GM12878 (cell line): ENCODE data around the gene PSMD13. TPM values are rescaled to one million over a fixed set of nuclear protein-coding genes. Genes with fewer than 3 reads are reported as not detected.

Experiments used
- ASH2L ChIP-seq: fragments of 300-600, 200-600 bp; sonication (generic); IDR thresholded peaks from 2 replicates; pipeline ENCODE4 v1.6.1; 2017; ENCODE audit warnings: low read depth, mild to moderate bottlenecking, borderline replicate concordance
- FOXM1 ChIP-seq: IDR thresholded peaks from 2 replicates; pipeline ENCODE4 v1.6.1; 2012; ENCODE audit warnings: low read depth, mild to moderate bottlenecking, inconsistent platforms, low read length, moderate library complexity
- HDAC6 ChIP-seq: fragments of 200-600 bp; sonication (generic); IDR thresholded peaks from one replicate; pipeline ENCODE4 v1.8.0; 2017; ENCODE audit warnings: antibody characterized with exemption; ENCODE audit not compliant: unreplicated experiment
- IRF4 ChIP-seq: IDR thresholded peaks from 2 replicates; pipeline ENCODE4 v1.6.1; 2011; ENCODE audit warnings: low read depth, low read length
- JUNB ChIP-seq: IDR thresholded peaks from 2 replicates; pipeline ENCODE4 v1.6.1; 2016; ENCODE audit warnings: antibody characterized with exemption, mild to moderate bottlenecking
- KLF5 ChIP-seq: fragments of 450-650 bp; IDR thresholded peaks from 2 replicates; pipeline ENCODE4 v1.6.1; 2014; ENCODE audit warnings: mild to moderate bottlenecking; ENCODE audit not compliant: partially characterized antibody
- MEF2B ChIP-seq: fragments of 450-650 bp; IDR thresholded peaks from 2 replicates; pipeline ENCODE4 v1.6.1; 2018; ENCODE audit warnings: mild to moderate bottlenecking, moderate library complexity; ENCODE audit not compliant: partially characterized antibody, poor library complexity, severe bottlenecking
- NBN ChIP-seq: fragments of 450-650 bp; IDR thresholded peaks from 2 replicates; pipeline ENCODE4 v1.6.1; 2016
- RUNX3 ChIP-seq: IDR thresholded peaks from 2 replicates; pipeline ENCODE4 v1.6.1; 2012; ENCODE audit warnings: low read length, inconsistent platforms
- SREBF1 ChIP-seq: IDR thresholded peaks from 2 replicates; pipeline ENCODE4 v1.6.1; 2012; ENCODE audit warnings: mild to moderate bottlenecking, low read length
- SUPT20H ChIP-seq: IDR thresholded peaks from 2 replicates; pipeline ENCODE4 v1.6.1; 2011; ENCODE audit warnings: low read depth, mild to moderate bottlenecking, low read length, moderate library complexity, borderline replicate concordance; ENCODE audit not compliant: control insufficient read depth
- TCF12 ChIP-seq: IDR thresholded peaks from 2 replicates; pipeline ENCODE4 v1.6.1; 2011; ENCODE audit warnings: low read depth, mild to moderate bottlenecking, low read length
- YBX1 ChIP-seq: fragments of 450-650 bp; IDR thresholded peaks from 2 replicates; pipeline ENCODE4 v1.6.1; 2016; ENCODE audit warnings: antibody characterized with exemption
- polyA plus RNA-seq, 11 experiments: library from polyadenylated mRNA; depleted of rRNA in 4 of 11; unstranded in 6 of 11; stranded (reverse) in 5 of 11; fragments of >200 nt; fragmentation: Nextera tagmentation in 4 of 11; fragmentation: Illumina TruSeq in 1 of 11; extraction: Ambion mirVana in 4 of 11; extraction: Trizol in 1 of 11; gene quantifications; 1 replicate in 1 of 11; 2 replicates in 10 of 11; pipeline versions ENCODE4 v1.2.1 to v1.2.3, GENCODE V29; 2011 to 2016; ENCODE audit warnings: inconsistent platforms in 2 of 11, missing spikeins in 2 of 11, low read depth in 1 of 11
- total RNA-seq, 4 experiments: library from RNA; depleted of rRNA in 3 of 4; stranded (reverse); fragments of >200 nt in 3 of 4; fragmentation: Illumina TruSeq in 1 of 4; extraction: Trizol in 1 of 4; gene quantifications; 2 replicates each; pipeline versions ENCODE4 v1.2.1 to v1.2.3, GENCODE V29; 2013 to 2021
- TF ChIP-seq, protein P1 (sequence below): fragments of 450-650 bp; IDR thresholded peaks from 2 replicates; pipeline ENCODE4 v1.6.1; 2018; ENCODE audit warnings: mild to moderate bottlenecking, low read depth, moderate library complexity; ENCODE audit not compliant: partially characterized antibody
- TF ChIP-seq, protein P2 (sequence below): IDR thresholded peaks from 2 replicates; pipeline ENCODE4 v1.6.1; 2012; ENCODE audit warnings: mild to moderate bottlenecking, low read depth, low read length
- TF ChIP-seq, protein P3 (sequence below): IDR thresholded peaks from 2 replicates; pipeline ENCODE4 v1.6.1; 2012; ENCODE audit warnings: improper control_type of control experiment, low read depth, low read length; ENCODE audit not compliant: insufficient replicate concordance
- TF ChIP-seq, protein P4 (sequence below): fragments of 450-650 bp; IDR thresholded peaks from 2 replicates; pipeline ENCODE4 v1.6.1; 2017; ENCODE audit warnings: mild to moderate bottlenecking

PSMD13 gene
- total and polyA plus RNA-seq, 10 of the 15 experiments (the other 5 are each of a cell fraction or from before 2014, with no cell fraction given): 141 to 303 (median 177) TPM

DNA sequence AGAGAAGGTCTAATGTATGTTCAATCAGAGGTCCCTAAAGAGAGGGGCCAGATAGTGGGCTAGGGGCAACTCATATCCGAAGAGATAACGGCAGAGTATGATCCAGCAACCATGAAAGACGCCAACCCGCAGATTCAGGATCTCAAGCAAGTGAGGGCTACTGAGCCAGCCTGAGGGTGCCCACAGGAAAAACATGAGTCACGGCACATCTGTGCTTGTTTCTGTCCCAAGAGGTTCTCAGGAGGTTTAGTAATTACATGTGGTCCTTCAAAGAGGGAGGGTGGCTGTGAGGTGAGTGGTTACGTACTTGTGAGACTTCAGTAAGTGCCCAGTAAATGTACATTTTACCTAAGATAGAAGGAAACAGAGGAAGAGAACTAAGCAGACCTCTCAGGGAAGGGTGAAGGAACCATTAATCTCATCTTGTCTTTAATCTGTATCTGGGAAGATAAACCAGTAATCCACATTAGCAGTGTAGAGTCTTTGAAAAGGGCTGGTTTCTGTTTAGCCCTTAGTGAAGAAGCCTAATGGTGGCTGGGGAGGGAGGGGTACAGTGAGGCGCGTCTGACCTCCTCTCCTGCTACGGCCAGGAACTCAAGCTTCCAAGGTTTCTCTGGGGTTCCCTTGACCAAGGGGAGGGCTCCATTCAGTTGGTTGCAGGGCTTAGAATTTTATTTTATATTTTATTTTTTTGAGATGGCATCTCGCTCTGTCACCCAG, 10.9 kb upstream of the PSMD13 start (continued):
- TF ChIP-seq, protein P1, sequence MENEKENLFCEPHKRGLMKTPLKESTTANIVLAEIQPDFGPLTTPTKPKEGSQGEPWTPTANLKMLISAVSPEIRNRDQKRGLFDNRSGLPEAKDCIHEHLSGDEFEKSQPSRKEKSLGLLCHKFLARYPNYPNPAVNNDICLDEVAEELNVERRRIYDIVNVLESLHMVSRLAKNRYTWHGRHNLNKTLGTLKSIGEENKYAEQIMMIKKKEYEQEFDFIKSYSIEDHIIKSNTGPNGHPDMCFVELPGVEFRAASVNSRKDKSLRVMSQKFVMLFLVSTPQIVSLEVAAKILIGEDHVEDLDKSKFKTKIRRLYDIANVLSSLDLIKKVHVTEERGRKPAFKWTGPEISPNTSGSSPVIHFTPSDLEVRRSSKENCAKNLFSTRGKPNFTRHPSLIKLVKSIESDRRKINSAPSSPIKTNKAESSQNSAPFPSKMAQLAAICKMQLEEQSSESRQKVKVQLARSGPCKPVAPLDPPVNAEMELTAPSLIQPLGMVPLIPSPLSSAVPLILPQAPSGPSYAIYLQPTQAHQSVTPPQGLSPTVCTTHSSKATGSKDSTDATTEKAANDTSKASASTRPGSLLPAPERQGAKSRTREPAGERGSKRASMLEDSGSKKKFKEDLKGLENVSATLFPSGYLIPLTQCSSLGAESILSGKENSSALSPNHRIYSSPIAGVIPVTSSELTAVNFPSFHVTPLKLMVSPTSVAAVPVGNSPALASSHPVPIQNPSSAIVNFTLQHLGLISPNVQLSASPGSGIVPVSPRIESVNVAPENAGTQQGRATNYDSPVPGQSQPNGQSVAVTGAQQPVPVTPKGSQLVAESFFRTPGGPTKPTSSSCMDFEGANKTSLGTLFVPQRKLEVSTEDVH: no peak
- TF ChIP-seq FOXM1: no peak
- peak; percentile 61 for TF ChIP-seq MEF2B
- TF ChIP-seq RUNX3: peak; percentile 42; the same call in 1 of the 2 replicates
- TF ChIP-seq ASH2L: no peak
- no peak for TF ChIP-seq SREBF1
- TF ChIP-seq TCF12: 0 out of 2 replicates have a peak, but pooled peaks have one; percentile 24
- no peak for TF ChIP-seq SUPT20H
- TF ChIP-seq, protein P2, sequence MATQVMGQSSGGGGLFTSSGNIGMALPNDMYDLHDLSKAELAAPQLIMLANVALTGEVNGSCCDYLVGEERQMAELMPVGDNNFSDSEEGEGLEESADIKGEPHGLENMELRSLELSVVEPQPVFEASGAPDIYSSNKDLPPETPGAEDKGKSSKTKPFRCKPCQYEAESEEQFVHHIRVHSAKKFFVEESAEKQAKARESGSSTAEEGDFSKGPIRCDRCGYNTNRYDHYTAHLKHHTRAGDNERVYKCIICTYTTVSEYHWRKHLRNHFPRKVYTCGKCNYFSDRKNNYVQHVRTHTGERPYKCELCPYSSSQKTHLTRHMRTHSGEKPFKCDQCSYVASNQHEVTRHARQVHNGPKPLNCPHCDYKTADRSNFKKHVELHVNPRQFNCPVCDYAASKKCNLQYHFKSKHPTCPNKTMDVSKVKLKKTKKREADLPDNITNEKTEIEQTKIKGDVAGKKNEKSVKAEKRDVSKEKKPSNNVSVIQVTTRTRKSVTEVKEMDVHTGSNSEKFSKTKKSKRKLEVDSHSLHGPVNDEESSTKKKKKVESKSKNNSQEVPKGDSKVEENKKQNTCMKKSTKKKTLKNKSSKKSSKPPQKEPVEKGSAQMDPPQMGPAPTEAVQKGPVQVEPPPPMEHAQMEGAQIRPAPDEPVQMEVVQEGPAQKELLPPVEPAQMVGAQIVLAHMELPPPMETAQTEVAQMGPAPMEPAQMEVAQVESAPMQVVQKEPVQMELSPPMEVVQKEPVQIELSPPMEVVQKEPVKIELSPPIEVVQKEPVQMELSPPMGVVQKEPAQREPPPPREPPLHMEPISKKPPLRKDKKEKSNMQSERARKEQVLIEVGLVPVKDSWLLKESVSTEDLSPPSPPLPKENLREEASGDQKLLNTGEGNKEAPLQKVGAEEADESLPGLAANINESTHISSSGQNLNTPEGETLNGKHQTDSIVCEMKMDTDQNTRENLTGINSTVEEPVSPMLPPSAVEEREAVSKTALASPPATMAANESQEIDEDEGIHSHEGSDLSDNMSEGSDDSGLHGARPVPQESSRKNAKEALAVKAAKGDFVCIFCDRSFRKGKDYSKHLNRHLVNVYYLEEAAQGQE: no peak
- TF ChIP-seq IRF4: no peak
- no peak for TF ChIP-seq JUNB
- TF ChIP-seq, protein P3, sequence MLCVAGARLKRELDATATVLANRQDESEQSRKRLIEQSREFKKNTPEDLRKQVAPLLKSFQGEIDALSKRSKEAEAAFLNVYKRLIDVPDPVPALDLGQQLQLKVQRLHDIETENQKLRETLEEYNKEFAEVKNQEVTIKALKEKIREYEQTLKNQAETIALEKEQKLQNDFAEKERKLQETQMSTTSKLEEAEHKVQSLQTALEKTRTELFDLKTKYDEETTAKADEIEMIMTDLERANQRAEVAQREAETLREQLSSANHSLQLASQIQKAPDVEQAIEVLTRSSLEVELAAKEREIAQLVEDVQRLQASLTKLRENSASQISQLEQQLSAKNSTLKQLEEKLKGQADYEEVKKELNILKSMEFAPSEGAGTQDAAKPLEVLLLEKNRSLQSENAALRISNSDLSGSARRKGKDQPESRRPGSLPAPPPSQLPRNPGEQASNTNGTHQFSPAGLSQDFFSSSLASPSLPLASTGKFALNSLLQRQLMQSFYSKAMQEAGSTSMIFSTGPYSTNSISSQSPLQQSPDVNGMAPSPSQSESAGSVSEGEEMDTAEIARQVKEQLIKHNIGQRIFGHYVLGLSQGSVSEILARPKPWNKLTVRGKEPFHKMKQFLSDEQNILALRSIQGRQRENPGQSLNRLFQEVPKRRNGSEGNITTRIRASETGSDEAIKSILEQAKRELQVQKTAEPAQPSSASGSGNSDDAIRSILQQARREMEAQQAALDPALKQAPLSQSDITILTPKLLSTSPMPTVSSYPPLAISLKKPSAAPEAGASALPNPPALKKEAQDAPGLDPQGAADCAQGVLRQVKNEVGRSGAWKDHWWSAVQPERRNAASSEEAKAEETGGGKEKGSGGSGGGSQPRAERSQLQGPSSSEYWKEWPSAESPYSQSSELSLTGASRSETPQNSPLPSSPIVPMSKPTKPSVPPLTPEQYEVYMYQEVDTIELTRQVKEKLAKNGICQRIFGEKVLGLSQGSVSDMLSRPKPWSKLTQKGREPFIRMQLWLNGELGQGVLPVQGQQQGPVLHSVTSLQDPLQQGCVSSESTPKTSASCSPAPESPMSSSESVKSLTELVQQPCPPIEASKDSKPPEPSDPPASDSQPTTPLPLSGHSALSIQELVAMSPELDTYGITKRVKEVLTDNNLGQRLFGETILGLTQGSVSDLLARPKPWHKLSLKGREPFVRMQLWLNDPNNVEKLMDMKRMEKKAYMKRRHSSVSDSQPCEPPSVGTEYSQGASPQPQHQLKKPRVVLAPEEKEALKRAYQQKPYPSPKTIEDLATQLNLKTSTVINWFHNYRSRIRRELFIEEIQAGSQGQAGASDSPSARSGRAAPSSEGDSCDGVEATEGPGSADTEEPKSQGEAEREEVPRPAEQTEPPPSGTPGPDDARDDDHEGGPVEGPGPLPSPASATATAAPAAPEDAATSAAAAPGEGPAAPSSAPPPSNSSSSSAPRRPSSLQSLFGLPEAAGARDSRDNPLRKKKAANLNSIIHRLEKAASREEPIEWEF: no peak
- no peak for TF ChIP-seq YBX1
- TF ChIP-seq, protein P4, sequence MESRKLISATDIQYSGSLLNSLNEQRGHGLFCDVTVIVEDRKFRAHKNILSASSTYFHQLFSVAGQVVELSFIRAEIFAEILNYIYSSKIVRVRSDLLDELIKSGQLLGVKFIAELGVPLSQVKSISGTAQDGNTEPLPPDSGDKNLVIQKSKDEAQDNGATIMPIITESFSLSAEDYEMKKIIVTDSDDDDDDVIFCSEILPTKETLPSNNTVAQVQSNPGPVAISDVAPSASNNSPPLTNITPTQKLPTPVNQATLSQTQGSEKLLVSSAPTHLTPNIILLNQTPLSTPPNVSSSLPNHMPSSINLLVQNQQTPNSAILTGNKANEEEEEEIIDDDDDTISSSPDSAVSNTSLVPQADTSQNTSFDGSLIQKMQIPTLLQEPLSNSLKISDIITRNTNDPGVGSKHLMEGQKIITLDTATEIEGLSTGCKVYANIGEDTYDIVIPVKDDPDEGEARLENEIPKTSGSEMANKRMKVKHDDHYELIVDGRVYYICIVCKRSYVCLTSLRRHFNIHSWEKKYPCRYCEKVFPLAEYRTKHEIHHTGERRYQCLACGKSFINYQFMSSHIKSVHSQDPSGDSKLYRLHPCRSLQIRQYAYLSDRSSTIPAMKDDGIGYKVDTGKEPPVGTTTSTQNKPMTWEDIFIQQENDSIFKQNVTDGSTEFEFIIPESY: no peak
- no peak for TF ChIP-seq KLF5
- no peak for TF ChIP-seq NBN
- no peak for TF ChIP-seq HDAC6
